HG03159 (cell line): ENCODE measurements around the gene SAMD10.
"Not testable (repeated sequence)": the region's sequence is repeated elsewhere in the genome, so short reads cannot be mapped to it uniquely, and the experiment has no call there.

Source experiments
- ATAC-seq: cut with Tn5 transposase; IDR thresholded peaks from one replicate; pipeline ENCODE4 v1.9.1; 2021; ENCODE audit warnings: mild to moderate bottlenecking, moderate library complexity; ENCODE audit not compliant: unreplicated experiment

The SAMD10 gene

GRCh38 chr20:63969838-63970713 lies 9.4 kb downstream of the SAMD10 start, which contains the start of gene ZNF512B:
ZNF512B (minus strand) TSS chr20:63969930; CDS start chr20:63967950, 1,980 bp downstream.
- no peak for ATAC-seq

GRCh38 chr20:63968928-63969760 lies 10.3 kb downstream of the SAMD10 start:
- ATAC-seq, result no peak

GRCh38 chr20:63968136-63968927 lies 11.1 kb downstream of the SAMD10 start:
- no peak for ATAC-seq

- no peak for ATAC-seq
These were observed 11.9 kb downstream of the SAMD10 start for GRCh38 chr20:63967330-63968135.

- ATAC-seq, result no peak
These were observed 12.5 kb downstream of the SAMD10 start for GRCh38 chr20:63966944-63967322.

GRCh38 chr20:63966172-63966943 lies 13.1 kb downstream of the SAMD10 start:
- ATAC-seq, result no peak

- no peak for ATAC-seq
These were observed 15.0 kb downstream of the SAMD10 start for GRCh38 chr20:63964412-63964811.

- no peak for ATAC-seq
These were observed 15.6 kb downstream of the SAMD10 start for GRCh38 chr20:63963784-63964301.

- ATAC-seq, result no peak
These were observed 16.1 kb downstream of the SAMD10 start for GRCh38 chr20:63963348-63963741.

GRCh38 chr20:63962426-63963347 lies 16.8 kb downstream of the SAMD10 start:
- ATAC-seq, result no peak

- ATAC-seq, result no peak
These were observed 17.6 kb downstream of the SAMD10 start for GRCh38 chr20:63961664-63962425.

- not testable (repeated sequence) for ATAC-seq
These were observed 18.5 kb downstream of the SAMD10 start for GRCh38 chr20:63960654-63961621.

GRCh38 chr20:63959699-63960075 lies 19.8 kb downstream of the SAMD10 start:
- ATAC-seq, result no peak

- no peak for ATAC-seq
These were observed 20.3 kb downstream of the SAMD10 start for GRCh38 chr20:63958964-63959698.

GRCh38 chr20:63958471-63958870 lies 21.0 kb downstream of the SAMD10 start:
- no peak for ATAC-seq
